GM12892 (cell line): Measurements from ENCODE around the gene NKPD1. TPM values are rescaled to one million over a fixed set of nuclear protein-coding genes. Genes with fewer than 3 reads are reported as not detected.

Experiments
- DNase-seq: peaks from one replicate; pipeline ENCODE4 v3.0.0; 2011; ENCODE audit not compliant: insufficient read length
- FAIRE-seq: peaks from 2 replicates; lab custom pipeline; 2011; peaks lifted over from hg19 to GRCh38; lab: Jason Lieb, UNC
- POLR2A ChIP-seq: IDR thresholded peaks from 2 replicates; pipeline ENCODE4 v1.6.1; 2011; ENCODE audit warnings: low read depth, low read length, control low read depth
- POLR2AphosphoS5 ChIP-seq: IDR thresholded peaks from 2 replicates; pipeline ENCODE4 v1.6.1; 2011; ENCODE audit warnings: low read depth, low read length, control low read depth
- TAF1 ChIP-seq: IDR thresholded peaks from 2 replicates; pipeline ENCODE4 v1.6.1; 2011; ENCODE audit warnings: low read depth, mild to moderate bottlenecking, control low read depth, low read length, borderline replicate concordance
- polyA plus RNA-seq: library from polyadenylated mRNA; unstranded; fragments of >200 nt; gene quantifications from one replicate; pipeline ENCODE4 v1.2.1, GENCODE V29; 2012; ENCODE audit warnings: missing spikeins, inconsistent platforms; ENCODE audit not compliant: missing spikeins

Gene NKPD1, protein sequence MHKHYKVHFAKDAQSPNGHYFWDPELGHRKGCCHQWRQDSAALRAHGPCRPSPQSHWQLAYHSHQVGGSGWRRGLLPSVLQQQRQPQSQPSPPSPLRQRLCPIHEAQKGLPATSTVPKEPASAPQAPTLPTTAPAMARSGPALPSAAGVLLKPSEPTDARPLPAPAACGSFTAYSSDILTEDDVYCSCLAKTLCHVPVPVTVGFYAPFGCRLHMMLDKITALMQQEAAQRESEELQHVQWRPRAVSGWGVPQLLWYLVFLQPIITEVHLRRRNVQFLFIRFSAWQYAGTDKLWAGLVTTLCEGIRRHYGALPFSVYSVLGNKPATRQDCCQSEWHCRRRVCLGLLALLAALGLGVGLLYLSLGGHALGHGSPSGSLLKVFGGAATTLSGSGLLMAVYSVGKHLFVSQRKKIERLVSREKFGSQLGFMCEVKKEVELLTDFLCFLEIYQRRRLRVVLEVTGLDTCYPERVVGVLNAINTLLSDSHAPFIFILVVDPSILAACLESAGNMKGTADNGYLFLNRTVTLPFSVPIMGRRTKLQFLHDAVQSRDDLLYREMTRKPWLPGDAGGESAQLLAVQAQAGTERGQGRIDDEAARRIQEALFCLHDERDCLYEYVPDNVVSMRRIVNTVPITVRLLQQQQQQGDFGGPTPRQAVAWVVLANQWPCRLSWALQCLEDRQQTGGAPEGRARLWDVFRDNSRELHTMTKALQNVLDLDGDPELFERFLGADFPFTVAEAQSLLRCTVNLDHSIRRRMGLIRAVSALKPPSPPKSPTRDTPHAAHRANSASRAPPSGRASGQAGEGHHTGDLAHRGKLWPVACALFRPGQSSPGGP
- 0.11 TPM for polyA plus RNA-seq

DNA sequence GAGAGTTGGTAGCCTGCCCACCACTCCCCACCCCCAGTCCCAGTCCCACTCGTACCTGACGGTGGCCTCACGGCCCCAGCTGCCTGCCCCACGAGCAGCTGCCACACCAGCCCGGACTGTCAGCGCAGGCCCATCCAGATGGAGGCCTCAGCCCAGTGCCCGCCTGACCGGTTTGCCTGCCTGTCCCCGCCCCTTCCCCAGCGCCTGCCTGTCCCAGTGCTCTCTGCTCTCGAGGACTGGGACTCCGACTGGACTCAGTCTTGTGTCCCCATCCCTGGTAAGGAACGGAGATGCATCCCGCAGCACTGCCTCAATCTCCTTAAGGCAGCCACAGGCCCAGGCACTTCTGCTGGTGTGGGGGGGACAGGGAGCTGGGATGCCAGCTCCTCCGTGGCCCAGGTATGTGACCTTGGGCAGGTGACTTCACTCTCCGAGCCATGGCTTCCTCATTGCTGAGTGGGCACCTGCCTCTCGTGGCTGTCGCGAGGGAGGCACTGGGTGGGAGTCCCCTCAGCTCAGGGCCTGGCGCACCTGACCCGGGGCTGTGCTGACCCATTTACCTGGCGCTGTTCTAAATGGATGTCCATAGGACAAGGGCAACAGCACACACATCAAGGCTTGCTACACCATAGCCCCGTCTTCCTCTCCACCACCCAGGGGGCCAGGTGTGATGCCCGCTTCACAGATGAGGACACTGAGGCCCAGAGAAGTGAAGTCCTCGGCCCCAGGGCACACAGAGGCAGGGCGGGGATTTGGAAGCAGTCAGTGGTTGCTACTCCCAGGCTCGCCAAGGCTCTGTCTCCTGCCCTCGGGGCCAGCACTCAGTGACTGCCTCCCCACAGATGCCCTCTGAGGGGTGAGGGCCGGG, at the start of gene NKPD1:
TSS of gene NKPD1 (minus strand) at position 113 of the 868 bp plus-strand sequence. CDS start 832 bp downstream, outside the sequence.
- no peak for FAIRE-seq

GRCh38 chr19:45206328-45206727, 45.5 kb upstream of the NKPD1 start:
- FAIRE-seq (no peak), DNase-seq (no peak)
- TF ChIP-seq TAF1 (no peak), POLR2A (no peak), POLR2AphosphoS5 (no peak)

More for the DNA sequence above, at the start of gene NKPD1:
- TF ChIP-seq POLR2A (no peak), POLR2AphosphoS5 (no peak), TAF1 (no peak)
- DNase-seq, result no peak

DNA sequence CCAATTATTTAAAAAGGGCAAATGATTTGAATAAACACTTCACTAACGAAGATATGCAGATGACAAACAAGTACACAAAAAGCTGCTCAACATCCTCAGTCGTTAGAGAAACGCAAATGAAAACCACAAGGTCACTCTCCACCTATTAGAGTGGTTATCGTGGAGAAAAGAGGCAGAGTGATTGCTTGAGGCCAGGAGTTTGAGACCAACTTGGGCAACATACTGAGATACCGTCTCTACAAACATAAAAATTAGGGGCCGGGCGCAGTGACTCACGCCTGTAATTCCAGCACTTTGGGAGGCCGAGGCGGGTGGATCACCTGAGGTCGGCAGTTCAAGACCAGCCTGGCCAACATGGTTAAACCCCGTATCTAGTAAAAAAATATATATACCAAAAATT, 45.0 kb upstream of the NKPD1 start:
- no peak for DNase-seq
- no peak for TF ChIP-seq TAF1
- no peak for TF ChIP-seq POLR2A
- TF ChIP-seq POLR2AphosphoS5, result no peak
- no peak for FAIRE-seq

DNA sequence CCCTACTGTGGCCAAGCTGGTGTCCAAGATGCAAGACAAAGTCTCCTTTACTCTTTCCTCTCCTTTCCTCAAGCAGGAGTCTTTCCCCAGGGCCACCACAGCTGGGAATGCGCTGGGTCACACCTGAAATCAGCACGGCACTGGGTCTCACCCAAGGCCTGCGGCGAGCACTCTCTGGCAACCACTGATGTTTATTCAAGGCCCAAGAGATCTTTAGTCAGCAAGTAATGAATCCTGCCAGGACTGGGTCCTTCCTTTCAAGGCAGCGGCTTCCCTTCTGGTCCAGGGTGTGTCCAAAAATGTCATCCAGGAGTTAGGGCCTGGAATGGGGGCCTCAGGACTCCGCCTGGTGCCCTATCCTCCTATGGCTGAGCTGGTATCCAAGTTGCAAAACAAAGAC, 41.9 kb upstream of the NKPD1 start:
- TF ChIP-seq POLR2AphosphoS5, result no peak
- no peak for TF ChIP-seq POLR2A
- TF ChIP-seq TAF1, result no peak
- DNase-seq (no peak), FAIRE-seq (no peak)

DNA sequence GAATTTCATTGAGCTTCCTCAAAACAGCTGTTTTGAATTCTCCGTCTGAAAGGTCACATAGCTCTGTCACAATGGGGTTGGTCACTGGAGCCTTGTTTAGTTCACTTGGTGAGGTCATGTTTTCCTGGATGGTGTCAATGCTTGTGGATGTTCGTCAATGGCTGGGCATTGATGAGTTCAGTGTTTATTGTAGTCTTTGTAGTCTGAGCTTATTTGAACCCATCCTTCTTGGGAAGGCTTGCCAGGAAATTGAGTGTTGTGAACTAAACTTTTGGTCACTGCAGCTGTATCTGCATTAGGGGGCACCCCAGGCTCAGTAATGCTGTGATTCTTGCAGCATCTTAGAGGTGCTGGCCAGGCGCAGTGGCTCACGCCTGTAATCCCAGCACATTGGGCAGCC, 39.8 kb upstream of the NKPD1 start:
- DNase-seq (no peak), FAIRE-seq (no peak)
- TF ChIP-seq TAF1 (no peak), POLR2A (no peak), POLR2AphosphoS5 (no peak)

GRCh38 chr19:45195764-45196163, 35.0 kb upstream of the NKPD1 start:
- FAIRE-seq (no peak), DNase-seq (no peak)
- no peak for TF ChIP-seq POLR2AphosphoS5
- TF ChIP-seq POLR2A, result no peak
- TF ChIP-seq TAF1, result no peak

DNA sequence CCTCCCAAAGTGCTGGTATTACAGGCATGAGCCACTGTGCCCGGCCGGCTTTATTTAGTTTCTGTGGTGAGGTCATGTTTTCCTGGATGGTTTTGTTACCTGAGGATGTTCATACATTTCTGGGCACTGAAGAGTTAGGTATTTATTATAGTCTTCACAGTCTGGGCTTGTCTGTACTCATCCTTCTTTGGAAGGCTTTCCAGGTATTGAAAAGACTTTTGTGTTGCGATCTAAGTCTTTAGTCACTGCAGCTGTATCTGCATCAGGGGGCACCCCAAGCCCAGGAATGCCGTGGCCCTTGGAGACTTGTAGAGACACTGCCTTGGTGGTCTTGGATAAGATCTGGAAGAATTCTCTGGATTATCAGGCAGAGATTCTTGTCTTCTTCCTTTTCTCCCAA, 30.6 kb upstream of the NKPD1 start:
- DNase-seq (no peak), FAIRE-seq (no peak)
- TF ChIP-seq TAF1 (no peak), POLR2AphosphoS5 (no peak), POLR2A (no peak)

GRCh38 chr19:45189971-45190370, 29.2 kb upstream of the NKPD1 start:
- TF ChIP-seq POLR2AphosphoS5 (no peak), POLR2A (no peak), TAF1 (no peak)
- no peak for DNase-seq
- no peak for FAIRE-seq

GRCh38 chr19:45187421-45188100, 26.8 kb upstream of the NKPD1 start:
- TF ChIP-seq POLR2A (no peak), POLR2AphosphoS5 (no peak)
- FAIRE-seq (peak; percentile 66), DNase-seq (no peak)

GRCh38 chr19:45186509-45187334, 25.9 kb upstream of the NKPD1 start:
- TF ChIP-seq TAF1 (no peak), POLR2A (no peak), POLR2AphosphoS5 (no peak)
- FAIRE-seq, result no peak
- no peak for DNase-seq
